Motor neuron (in vitro differentiated cells): ENCODE results near the gene KPNA5. TPM values are rescaled to one million over a fixed set of nuclear protein-coding genes. Genes with fewer than 3 reads are reported as not detected.

Source experiments
- ATAC-seq, 8 experiments: fragments of 200-7000 bp; cut with Tn5 transposase; replicated peaks in 6 of 8; 2 replicates each; pipeline ENCODE4 v1.8.0; 2021; ENCODE audit warnings: mild to moderate bottlenecking in 8 of 8, moderate library complexity in 8 of 8
- H3K27ac ChIP-seq, 2 donors: fragments of 250-450 bp; sonication (Bioruptor Pico); 2 replicates each; pipeline ENCODE4 v1.9.0; 2021; ENCODE audit warnings: antibody characterized with exemption in 2 of 2, mild to moderate bottlenecking in 2 of 2, moderate library complexity in 1 of 2
- H3K4me1 ChIP-seq, 2 donors: fragments of 250-450 bp; sonication (Bioruptor Pico); replicated peaks in 1 of 2; 2 replicates each; pipeline ENCODE4 v1.6.1; 2021; ENCODE audit warnings: antibody characterized with exemption in 2 of 2, mild to moderate bottlenecking in 2 of 2, moderate library complexity in 1 of 2
- H3K4me3 ChIP-seq, 5 donors: fragments of 250-450 bp; sonication (Bioruptor Pico); 2 replicates each; pipeline ENCODE4 v1.9.0; 2021; ENCODE audit warnings: antibody characterized with exemption in 5 of 5, mild to moderate bottlenecking in 5 of 5, moderate library complexity in 4 of 5
- WGBS, 10 experiments: fragments of 450-650 bp; shearing (Covaris generic); methylation state at CpG; one replicate each; pipeline ENCODE4 v1.0.0; 2022; 5-methylcytosine and 5-hydroxymethylcytosine counted together
- in situ Hi-C, 9 experiments: fragments of 400-800 bp; cut with MboI; loops; one replicate each; pipeline ENCODE4 v1.15.0; 2021; ENCODE audit warnings: low sequenced_read_pairs in 9 of 9, low pct_unique_long_range_greater_than_20kb in 2 of 9; ENCODE audit not compliant: unreplicated experiment in 9 of 9
- total RNA-seq, 8 experiments: library from RNA; unstranded; fragments of 300-600 nt; gene quantifications; 2 replicates each; pipeline versions ENCODE4 v1.2.3 to v1.2.4, GENCODE V29; 2022

KPNA5 gene
- total RNA-seq, 8 experiments from 2014 or later: 2.8 to 37.7 (median 23.1) TPM

DNA sequence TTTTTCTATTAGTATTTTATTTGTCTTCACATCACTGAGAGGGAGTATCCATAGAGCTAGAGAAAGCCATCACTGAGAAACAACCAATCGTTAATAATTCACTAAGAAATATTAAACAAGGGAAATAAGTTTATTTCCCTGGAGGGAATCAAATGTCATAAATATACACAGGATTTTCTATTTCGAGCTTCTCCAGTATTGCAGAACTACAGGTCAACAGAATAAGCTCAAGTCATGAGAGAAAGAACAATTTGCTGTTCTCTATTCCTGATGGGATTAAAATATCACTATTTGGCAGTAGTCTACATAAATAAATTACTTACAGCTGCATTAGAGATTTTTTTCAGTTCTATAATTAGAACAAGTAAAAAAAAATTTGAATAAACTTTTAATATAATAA is 86.7 kb downstream of the KPNA5 start:
- Histone ChIP-seq H3K4me3 (no peak overlapping the region), H3K4me1 (no peaks in the 10 kb centered on the region), H3K27ac (no peak overlapping the region)
- 6 to 94% (median 83%) methylated on average over 1 to 2 of the region's 2 CpGs for WGBS, 10 experiments
- ATAC-seq: no peak
- in situ Hi-C loops: no loop called here

GRCh38 chr6:116772450-116772849 is 91.4 kb downstream of the KPNA5 start:
- Histone ChIP-seq H3K4me3 (no peak overlapping the region), H3K27ac (no peak overlapping the region), H3K4me1 (no peaks in the 10 kb centered on the region)
- no peak for ATAC-seq
- in situ Hi-C loops: no loop called here
- WGBS, 10 experiments: 11 to 83% (median 71%) methylated on average over 1 of the region's 1 CpG; no CpG with 5 or more reads in 2 of the 10 experiments

- Histone ChIP-seq H3K4me3 (no peak overlapping the region), H3K4me1 (no peaks in the 10 kb centered on the region), H3K27ac (no peak overlapping the region)
- ATAC-seq: no peak
- 0 to 83% (median 53%) methylated on average over 1 of the region's 1 CpG for WGBS, 10 experiments
- in situ Hi-C loops: no loop called here
Measured at GRCh38 chr6:116773886-116774285, 92.9 kb downstream of the KPNA5 start.

DNA sequence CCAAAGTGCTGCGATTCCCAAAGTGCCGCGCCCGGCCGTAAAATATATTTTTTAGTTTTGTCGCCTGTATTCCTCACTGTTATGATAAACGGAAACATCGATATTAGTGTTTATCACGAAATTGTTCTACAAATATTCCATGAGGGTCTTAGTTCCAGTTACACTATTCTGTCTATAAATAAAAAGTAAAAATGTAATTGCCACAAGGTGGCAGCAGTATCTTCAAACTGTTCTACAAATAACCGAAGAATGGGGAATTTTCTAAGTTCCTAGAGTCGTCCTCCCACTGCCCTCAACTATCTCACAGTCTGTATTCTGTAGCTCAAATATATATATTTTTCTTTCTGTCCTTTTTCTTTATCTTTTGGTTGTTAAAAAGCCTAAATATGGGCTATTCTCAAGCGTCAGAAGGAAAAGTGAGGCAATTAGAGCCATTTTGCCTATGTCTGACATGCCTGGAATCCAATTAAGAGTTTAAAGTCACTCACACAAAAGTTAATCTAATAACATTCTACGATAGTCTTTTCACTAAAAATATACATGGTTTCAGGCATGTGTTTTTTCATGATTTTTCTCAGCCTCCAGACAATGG is 98.7 kb downstream of the KPNA5 start:
- ATAC-seq: peak in 3 of 8 experiments; percentile 44 to 76 (median 60)

GRCh38 chr6:116783852-116784251 is 102.8 kb downstream of the KPNA5 start:
- Histone ChIP-seq H3K4me3 (no peak overlapping the region), H3K27ac (no peak overlapping the region), H3K4me1 (no peaks in the 10 kb centered on the region)
- no peak for ATAC-seq
- in situ Hi-C loops: loop anchor here in 1 of 9 experiments (25.0 kb wide), 1 partner anchor 178 kb away; no protein-coding TSS in a partner anchor
- 17 to 95% (median 79%) methylated on average over 1 to 5 of the region's 5 CpGs; no CpG with 5 or more reads in 2 of the 10 experiments for WGBS, 10 experiments

More for the DNA sequence above, 98.7 kb downstream of the KPNA5 start:
- H3K4me3 ChIP-seq: no peak overlapping the region
- no peaks in the 10 kb centered on the region for H3K4me1 ChIP-seq
- H3K27ac ChIP-seq: no peak overlapping the region
- 0 to 56% (median 29%) methylated on average over 2 to 13 of the region's 13 CpGs for WGBS, 10 experiments
- in situ Hi-C loops: loop anchor here in 1 of 9 experiments (25.0 kb wide), 1 partner anchor 183 kb away; no protein-coding TSS in a partner anchor

Other genes with a start within 250 kb of the KPNA5 start
- gene CALHM6, start 219.8 kb upstream of the KPNA5 start, total RNA-seq: 1 to 10 TPM in 5 of 8 experiments, under 1 TPM in 2, not detected in 1; 0.43 to 3.4 (median 1.4) TPM
- 1 to 10 TPM in 4 of 8 experiments, under 1 TPM in 4; 0.05 to 6.6 (median 0.70) TPM for gene CALHM5, start 169.6 kb upstream of the KPNA5 start, total RNA-seq
- gene TRAPPC3L, start 135.5 kb upstream of the KPNA5 start, total RNA-seq: under 1 TPM in 4 of 8 experiments, not detected in 4; 0.09 to 0.36 (median 0.23) TPM
- gene CALHM4, start 127.5 kb upstream of the KPNA5 start, total RNA-seq: 1 to 10 TPM in 1 of 8 experiments, under 1 TPM in 3, not detected in 4; 0.16 to 2.3 (median 0.35) TPM
- gene RWDD1, start 109.7 kb upstream of the KPNA5 start, total RNA-seq: 10 to 100 TPM; 39.5 to 53.6 (median 45.1) TPM
- 10 to 100 TPM in 1 of 8 experiments, 1 to 10 TPM in 4, under 1 TPM in 3; 0.59 to 30.4 (median 1.2) TPM for gene RSPH4A, start 64.7 kb upstream of the KPNA5 start, total RNA-seq
- gene ZUP1, start 12.4 kb upstream of the KPNA5 start, total RNA-seq: 10 to 100 TPM; 15.1 to 27.6 (median 20.1) TPM
- gene FAM162B, start 84.5 kb downstream of the KPNA5 start, total RNA-seq: 10 to 100 TPM in 2 of 8 experiments, under 1 TPM in 3, not detected in 3; 0.38 to 13.1 (median 0.96) TPM
- under 1 TPM in 6 of 8 experiments, not detected in 2; 0.13 to 0.24 (median 0.18) TPM for gene GPRC6A, start 147.9 kb downstream of the KPNA5 start, total RNA-seq
- under 1 TPM in 3 of 8 experiments, not detected in 5; 0.04 to 0.19 (median 0.05) TPM for gene RFX6, start 196.0 kb downstream of the KPNA5 start, total RNA-seq